CD14-positive monocyte (primary cell): ENCODE measurements around the gene FAM117A. TPM values are rescaled to one million over a fixed set of nuclear protein-coding genes. Genes with fewer than 3 reads are reported as not detected.

Source experiments
- DNase-seq, 3 donors: peaks; one replicate each; pipeline ENCODE4 v3.0.0-alpha.2; 2011 to 2022
- H2AFZ ChIP-seq: 2 replicates; pipeline ENCODE4 v1.6.0; 2012; ENCODE audit warnings: mild to moderate bottlenecking, low read depth, low read length, inconsistent platforms; ENCODE audit not compliant: insufficient read depth, poor library complexity, severe bottlenecking
- H3K27ac ChIP-seq, 2 donors: 1 replicate in 1 of 2; 2 replicates in 1 of 2; pipeline ENCODE4 v1.5.1; 2012 to 2013; ENCODE audit warnings: low read length in 2 of 2, control low read depth in 1 of 2, inconsistent platforms in 1 of 2, low read depth in 1 of 2, mild to moderate bottlenecking in 1 of 2
- H3K27me3 ChIP-seq, 2 donors: one replicate each; pipeline versions ENCODE4 v1.6.0 to v1.6.1; 2011 to 2013; ENCODE audit warnings: low read length in 2 of 2; ENCODE audit not compliant: control insufficient read depth in 2 of 2, insufficient read depth in 2 of 2
- H3K36me3 ChIP-seq, 2 donors: replicated peaks in 1 of 2; 1 replicate in 1 of 2; 2 replicates in 1 of 2; pipeline versions ENCODE4 v1.5.1 to v1.6.1; 2012 to 2013; ENCODE audit warnings: low read length in 2 of 2, control low read depth in 1 of 2, inconsistent platforms in 1 of 2, mild to moderate bottlenecking in 1 of 2; ENCODE audit not compliant: insufficient read depth in 2 of 2, control insufficient read depth in 1 of 2
- H3K4me1 ChIP-seq, 2 donors: 1 replicate in 1 of 2; 2 replicates in 1 of 2; pipeline versions ENCODE4 v1.5.1 to v1.6.1; 2012 to 2013; ENCODE audit warnings: low read length in 2 of 2, control low read depth in 1 of 2, inconsistent platforms in 1 of 2, mild to moderate bottlenecking in 1 of 2, moderate library complexity in 1 of 2; ENCODE audit not compliant: insufficient read depth in 2 of 2, control insufficient read depth in 1 of 2
- H3K4me2 ChIP-seq: replicated peaks from 2 replicates; pipeline ENCODE3; 2012; ENCODE audit warnings: low read length, moderate library complexity, mild to moderate bottlenecking; ENCODE audit not compliant: poor library complexity, severe bottlenecking; ENCODE audit errors: extremely low read depth
- H3K4me3 ChIP-seq, 3 experiments: fragments of 200-600 bp in 1 of 3; sonication (generic) in 1 of 3; replicated peaks in 1 of 3; 1 replicate in 2 of 3; 2 replicates in 1 of 3; pipeline ENCODE4 v1.5.1; 2011 to 2013; ENCODE audit warnings: low read length in 3 of 3, mild to moderate bottlenecking in 3 of 3, control low read depth in 2 of 3, low read depth in 2 of 3, inconsistent platforms in 1 of 3, moderate library complexity in 1 of 3
- H3K79me2 ChIP-seq: 2 replicates; pipeline ENCODE4 v1.6.0; 2012; ENCODE audit warnings: mild to moderate bottlenecking, control low read depth, inconsistent platforms, low read length, moderate library complexity; ENCODE audit not compliant: insufficient read depth
- H3K9ac ChIP-seq: 2 replicates; pipeline ENCODE4 v1.6.0; 2017; ENCODE audit warnings: low read length, mild to moderate bottlenecking; ENCODE audit not compliant: insufficient read depth, poor library complexity, severe bottlenecking
- H3K9me3 ChIP-seq, 2 donors: replicated peaks in 1 of 2; 1 replicate in 1 of 2; 2 replicates in 1 of 2; pipeline versions ENCODE4 v1.5.1 to v1.6.1; 2012 to 2013; ENCODE audit warnings: low read length in 2 of 2, control low read depth in 1 of 2; ENCODE audit not compliant: control insufficient read depth in 1 of 2, insufficient read depth in 1 of 2
- H4K20me1 ChIP-seq: 2 replicates; pipeline ENCODE4 v1.6.0; 2012; ENCODE audit warnings: mild to moderate bottlenecking, low read length, control low read depth, moderate library complexity; ENCODE audit not compliant: insufficient read depth
- H3K27ac Mint-ChIP-seq, 7 donors: one replicate each; pipeline ENCODE4 v1.8.0; 2020; ENCODE audit warnings: mild to moderate bottlenecking in 7 of 7, mixed read lengths in 7 of 7, moderate library complexity in 6 of 7, inconsistent platforms in 2 of 7
- H3K27me3 Mint-ChIP-seq, 3 donors: one replicate each; pipeline ENCODE4 v1.8.0; 2021 to 2022; ENCODE audit warnings: low read depth in 3 of 3, mild to moderate bottlenecking in 3 of 3, mixed read lengths in 3 of 3, moderate library complexity in 3 of 3, inconsistent platforms in 1 of 3
- H3K36me3 Mint-ChIP-seq, 2 donors: one replicate each; pipeline ENCODE4 v1.8.0; 2020; ENCODE audit warnings: mixed read lengths in 2 of 2, inconsistent platforms in 1 of 2, mild to moderate bottlenecking in 1 of 2
- H3K4me1 Mint-ChIP-seq: one replicate; pipeline ENCODE4 v1.8.0; 2020; ENCODE audit warnings: mild to moderate bottlenecking, mixed read lengths
- H3K4me3 Mint-ChIP-seq, 2 donors: one replicate each; pipeline ENCODE4 v1.8.0; 2020; ENCODE audit warnings: mild to moderate bottlenecking in 2 of 2, mixed read lengths in 2 of 2, moderate library complexity in 1 of 2
- H3K9me3 Mint-ChIP-seq, 7 donors: one replicate each; pipeline ENCODE4 v1.8.0; 2020 to 2022; ENCODE audit warnings: mixed read lengths in 7 of 7, mild to moderate bottlenecking in 6 of 7, moderate library complexity in 6 of 7, inconsistent platforms in 2 of 7
- WGBS: methylation state at CpG from one replicate; pipeline ENCODE4 v1.1.5; 2013; ENCODE audit warnings: missing lambda C conversion rate; ENCODE audit not compliant: insufficient coverage; 5-methylcytosine and 5-hydroxymethylcytosine counted together
- intact Hi-C, 2 donors: fragments of 100-400 bp; cut with micrococcal nuclease; formaldehyde crosslinking; loops; one replicate each; pipeline versions ENCODE4 v1.15.0 to v1.15.1; 2023
- polyA plus RNA-seq, 3 donors: library from polyadenylated mRNA; depleted of rRNA in 1 of 3; unstranded in 2 of 3; stranded (reverse) in 1 of 3; fragments of 300-500 nt in 2 of 3; fragments of >200 nt in 1 of 3; fragmentation: Illumina TruSeq in 2 of 3; gene quantifications; 1 replicate in 2 of 3; 2 replicates in 1 of 3; pipeline ENCODE4 v1.2.3, GENCODE V29; 2012 to 2021
- TF ChIP-seq, protein P1 (sequence below): fragments of 200-600 bp; IDR thresholded peaks from one replicate; pipeline ENCODE4 v1.8.0; 2022; ENCODE audit warnings: antibody characterized with exemption, mild to moderate bottlenecking

The FAM117A gene
- polyA plus RNA-seq, 3 donors: 11.8 to 34.9 (median 17.9) TPM

DNA sequence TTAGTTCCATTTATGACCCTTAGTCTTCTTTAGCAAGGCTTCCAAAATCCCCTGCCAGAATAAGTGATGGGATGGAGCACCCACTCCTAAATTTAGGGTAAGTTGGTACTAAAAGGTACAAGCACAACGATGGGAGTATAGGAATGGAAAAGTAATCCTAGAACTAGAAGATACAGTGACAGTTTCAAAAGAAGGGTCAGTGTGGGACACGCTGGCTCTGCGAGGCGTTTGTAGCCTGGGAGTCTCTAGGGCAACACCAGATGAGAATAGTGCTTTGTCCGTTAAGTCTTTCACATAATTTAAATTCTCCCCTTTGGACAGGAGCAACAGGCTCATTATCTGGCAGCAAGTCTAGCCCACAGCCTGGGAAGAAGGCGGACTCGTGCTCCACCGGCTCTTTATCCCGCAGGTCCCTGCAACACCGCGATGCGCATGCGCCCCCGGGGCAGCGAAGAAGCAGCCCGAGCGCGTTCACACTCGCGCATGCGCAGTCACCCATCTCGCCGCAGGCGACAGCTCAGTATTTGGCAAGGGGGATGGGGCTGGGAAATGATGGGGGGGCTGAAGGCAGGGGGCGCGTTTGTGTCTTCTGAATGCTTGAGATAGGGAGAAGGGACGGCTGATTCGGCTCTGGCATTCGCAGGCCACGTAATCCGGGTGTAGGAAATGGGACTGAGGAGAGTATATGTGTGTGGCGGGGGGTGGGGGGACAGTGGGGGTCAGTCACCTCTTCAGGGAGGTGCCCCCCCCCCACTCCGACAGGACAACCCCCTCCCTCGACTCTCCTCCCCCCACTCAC is 86.6 kb downstream of the FAM117A start:
- intact Hi-C loops: no loop called here
- DNase-seq: peak; percentile 90 to 94 (median 93)
- H3K9ac ChIP-seq: peak overlapping the region; percentile 92
- no peaks in the 10 kb centered on the region for H3K9me3 ChIP-seq
- peak overlapping the region; percentile 81 for H2AFZ ChIP-seq
- no peaks in the 10 kb centered on the region for H3K27me3 ChIP-seq
- H3K4me2 ChIP-seq: peak overlapping the region; percentile 96
- peaks cover 46% of the 10 kb centered on the region for H3K79me2 ChIP-seq
- 0% methylated on average over 20 of the region's 34 CpGs for WGBS
- peaks cover 29% of the 10 kb centered on the region for H4K20me1 ChIP-seq
- peaks cover 6 to 18% of the 10 kb centered on the region in 2 donors for H3K36me3 ChIP-seq
- peaks cover 0 to 4% (median 0%) of the 10 kb centered on the region in 3 donors for H3K27me3 Mint-ChIP-seq
- H3K4me3 Mint-ChIP-seq: peak overlapping the region; percentile 91 to 95
- peak overlapping the region; percentile 96 for H3K27ac ChIP-seq
- TF ChIP-seq, protein P1, sequence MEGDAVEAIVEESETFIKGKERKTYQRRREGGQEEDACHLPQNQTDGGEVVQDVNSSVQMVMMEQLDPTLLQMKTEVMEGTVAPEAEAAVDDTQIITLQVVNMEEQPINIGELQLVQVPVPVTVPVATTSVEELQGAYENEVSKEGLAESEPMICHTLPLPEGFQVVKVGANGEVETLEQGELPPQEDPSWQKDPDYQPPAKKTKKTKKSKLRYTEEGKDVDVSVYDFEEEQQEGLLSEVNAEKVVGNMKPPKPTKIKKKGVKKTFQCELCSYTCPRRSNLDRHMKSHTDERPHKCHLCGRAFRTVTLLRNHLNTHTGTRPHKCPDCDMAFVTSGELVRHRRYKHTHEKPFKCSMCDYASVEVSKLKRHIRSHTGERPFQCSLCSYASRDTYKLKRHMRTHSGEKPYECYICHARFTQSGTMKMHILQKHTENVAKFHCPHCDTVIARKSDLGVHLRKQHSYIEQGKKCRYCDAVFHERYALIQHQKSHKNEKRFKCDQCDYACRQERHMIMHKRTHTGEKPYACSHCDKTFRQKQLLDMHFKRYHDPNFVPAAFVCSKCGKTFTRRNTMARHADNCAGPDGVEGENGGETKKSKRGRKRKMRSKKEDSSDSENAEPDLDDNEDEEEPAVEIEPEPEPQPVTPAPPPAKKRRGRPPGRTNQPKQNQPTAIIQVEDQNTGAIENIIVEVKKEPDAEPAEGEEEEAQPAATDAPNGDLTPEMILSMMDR: no peak
- peak overlapping the region; percentile 98 to 100 (median 100) for H3K27ac Mint-ChIP-seq
- H3K9me3 Mint-ChIP-seq: no peaks in the 10 kb centered on the region
- H3K4me3 ChIP-seq: peak overlapping the region; percentile 70 to 81 (median 79)
- peaks cover 12 to 17% of the 10 kb centered on the region in 2 donors for H3K36me3 Mint-ChIP-seq
- peaks cover 40 to 50% of the 10 kb centered on the region in 2 donors for H3K4me1 ChIP-seq
- peaks cover 49% of the 10 kb centered on the region for H3K4me1 Mint-ChIP-seq

- DNase-seq: peak; percentile 90 to 97 (median 95)
- no peak overlapping the region for H2AFZ ChIP-seq
- peaks cover 0 to 4% (median 0%) of the 10 kb centered on the region in 3 donors for H3K27me3 Mint-ChIP-seq
- TF ChIP-seq, protein P1: no peak
- intact Hi-C loops: no loop called here
- H3K9me3 ChIP-seq: no peaks in the 10 kb centered on the region
- peak overlapping the region; percentile 70 to 81 (median 79) for H3K4me3 ChIP-seq
- no peaks in the 10 kb centered on the region for H3K27me3 ChIP-seq
- H3K36me3 ChIP-seq: peaks cover 6 to 20% of the 10 kb centered on the region in 2 donors
- H3K9me3 Mint-ChIP-seq: no peaks in the 10 kb centered on the region
- H3K4me2 ChIP-seq: peak overlapping the region; percentile 96
- H3K36me3 Mint-ChIP-seq: peaks cover 12 to 17% of the 10 kb centered on the region in 2 donors
- H3K79me2 ChIP-seq: peaks cover 56% of the 10 kb centered on the region
- H3K4me1 ChIP-seq: peaks cover 31 to 41% of the 10 kb centered on the region in 2 donors
- peak overlapping the region; percentile 98 to 100 (median 100) for H3K27ac Mint-ChIP-seq
- 0% methylated on average over 2 of the region's 5 CpGs for WGBS
- peak overlapping the region; percentile 92 for H3K9ac ChIP-seq
- peaks cover 39% of the 10 kb centered on the region for H4K20me1 ChIP-seq
- H3K4me3 Mint-ChIP-seq: peak overlapping the region; percentile 91 to 95
- H3K27ac ChIP-seq: peak overlapping the region; percentile 89 to 96
- H3K4me1 Mint-ChIP-seq: peaks cover 42% of the 10 kb centered on the region
Observed at GRCh38 chr17:49676276-49676868, 87.6 kb downstream of the FAM117A start.
